Muscle of leg (tissue), 11 donors: ENCODE measurements around the gene PSKH1. TPM values are rescaled to one million over a fixed set of nuclear protein-coding genes. Genes with fewer than 3 reads are reported as not detected.

Experiments
- DNase-seq: peaks from one replicate; pipeline ENCODE4 v3.0.0; 2013
- H3K27ac ChIP-seq: one replicate; pipeline ENCODE4 v1.5.1; 2013; ENCODE audit warnings: mild to moderate bottlenecking, low read length, control low read depth
- H3K27me3 ChIP-seq: one replicate; pipeline ENCODE4 v1.6.1; 2013; ENCODE audit warnings: low read length; ENCODE audit not compliant: control insufficient read depth, insufficient read depth
- H3K36me3 ChIP-seq: one replicate; pipeline ENCODE4 v1.6.1; 2013; ENCODE audit warnings: low read length; ENCODE audit not compliant: control insufficient read depth, insufficient read depth
- H3K4me1 ChIP-seq: one replicate; pipeline ENCODE4 v1.6.1; 2013; ENCODE audit warnings: low read length; ENCODE audit not compliant: control insufficient read depth, insufficient read depth
- H3K4me3 ChIP-seq: one replicate; pipeline ENCODE4 v1.5.1; 2013; ENCODE audit warnings: low read length, control low read depth
- H3K9me3 ChIP-seq: replicated peaks from 2 replicates; pipeline ENCODE4 v1.6.1; 2013; ENCODE audit warnings: low read depth, low read length; ENCODE audit not compliant: control insufficient read depth
- WGBS: methylation state at CpG from one replicate; pipeline ENCODE4 v1.1.5; 2013; ENCODE audit warnings: missing lambda C conversion rate; ENCODE audit not compliant: insufficient coverage; 5-methylcytosine and 5-hydroxymethylcytosine counted together
- polyA plus RNA-seq, 8 donors: library from polyadenylated mRNA; unstranded; fragments of 120-200 nt; gene quantifications; one replicate each; pipeline versions ENCODE4 v1.2.1 to v1.2.3, GENCODE V29; 2013; ENCODE audit warnings: inconsistent platforms in 1 of 8, low replicate concordance in 1 of 8; ENCODE audit not compliant: insufficient read length in 8 of 8, insufficient read depth in 1 of 8
- total RNA-seq: library from RNA; stranded (reverse); fragments of 120-200 nt; gene quantifications from one replicate; pipeline ENCODE4 v1.2.4, GENCODE V29; 2013

Gene PSKH1
- total and polyA plus RNA-seq, 9 donors: 8.6 to 26.1 (median 23.9) TPM

DNA sequence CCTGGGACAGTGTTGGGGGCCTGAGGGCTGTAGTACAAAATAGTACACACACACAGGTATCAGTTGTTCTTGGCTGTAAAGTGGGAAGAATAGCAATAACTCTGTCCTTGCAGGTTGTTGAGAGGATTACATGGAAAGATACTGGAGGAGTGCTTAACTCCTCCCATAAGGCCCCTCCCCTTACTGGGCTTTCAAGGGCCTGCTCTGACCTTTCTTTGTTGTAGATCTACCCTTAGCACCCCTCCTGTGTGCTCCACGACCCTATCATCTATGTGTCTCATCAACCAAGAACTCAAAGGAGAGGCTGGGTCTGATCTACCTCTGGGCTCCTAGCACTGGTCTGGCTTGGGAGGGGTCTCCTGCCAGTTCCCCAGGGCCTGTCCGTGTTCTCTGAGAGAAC is 28.5 kb upstream of the PSKH1 start:
- peaks cover 40% of the 10 kb centered on the region for H3K4me1 ChIP-seq
- H3K27me3 ChIP-seq: no peaks in the 10 kb centered on the region
- H3K27ac ChIP-seq: no peak overlapping the region
- peaks cover 54% of the 10 kb centered on the region for H3K36me3 ChIP-seq
- WGBS: 71% methylated on average over 2 of the region's 2 CpGs
- no peak overlapping the region for H3K4me3 ChIP-seq
- H3K9me3 ChIP-seq: no peaks in the 10 kb centered on the region
- no peak for DNase-seq

DNA sequence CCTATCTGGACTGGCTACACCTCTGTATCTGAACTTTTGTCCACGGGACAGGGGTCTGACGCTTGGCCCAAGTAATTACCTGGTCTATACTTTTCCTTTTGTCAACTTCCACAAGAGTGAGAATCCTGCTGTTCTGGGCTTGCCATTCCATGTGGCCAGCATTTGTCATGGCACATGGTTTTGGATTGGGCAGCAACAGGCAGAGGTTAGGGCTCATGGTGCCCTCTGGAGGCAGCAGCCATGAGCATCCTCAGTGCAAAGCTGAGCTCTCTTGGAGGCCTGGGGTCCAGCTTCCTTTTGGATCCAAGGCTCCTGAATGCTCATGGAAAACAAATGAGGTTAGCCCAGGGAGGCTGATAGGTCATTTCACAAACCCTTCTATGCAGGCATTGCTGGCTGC is 27.7 kb upstream of the PSKH1 start:
- Histone ChIP-seq H3K4me1 (peaks cover 39% of the 10 kb centered on the region), H3K36me3 (peaks cover 59% of the 10 kb centered on the region), H3K27me3 (no peaks in the 10 kb centered on the region), H3K4me3 (no peak overlapping the region), H3K27ac (no peak overlapping the region), H3K9me3 (no peaks in the 10 kb centered on the region)
- no CpG with 5 or more reads among the region's 2 CpGs for whole genome bisulfite sequencing
- DNase-seq: no peak

DNA sequence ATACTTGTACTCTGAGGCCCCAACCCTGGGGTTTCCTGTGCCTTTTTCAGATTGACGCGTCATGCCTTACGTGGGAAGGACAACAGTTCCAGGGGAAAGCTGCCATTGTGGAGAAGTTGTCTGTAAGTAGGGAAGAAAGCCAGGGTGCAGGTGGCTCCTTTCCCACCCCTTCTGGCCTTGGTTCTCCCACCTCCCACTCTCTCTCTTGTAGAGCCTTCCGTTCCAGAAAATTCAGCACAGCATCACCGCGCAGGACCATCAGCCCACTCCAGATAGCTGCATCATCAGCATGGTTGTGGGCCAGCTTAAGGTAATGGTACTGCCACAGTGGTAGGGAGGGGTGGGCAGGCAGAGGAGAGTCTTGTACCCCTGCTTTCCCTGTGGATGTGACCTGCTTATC is 24.8 kb upstream of the PSKH1 start:
- WGBS: 90% methylated on average over 2 of the region's 6 CpGs

DNA sequence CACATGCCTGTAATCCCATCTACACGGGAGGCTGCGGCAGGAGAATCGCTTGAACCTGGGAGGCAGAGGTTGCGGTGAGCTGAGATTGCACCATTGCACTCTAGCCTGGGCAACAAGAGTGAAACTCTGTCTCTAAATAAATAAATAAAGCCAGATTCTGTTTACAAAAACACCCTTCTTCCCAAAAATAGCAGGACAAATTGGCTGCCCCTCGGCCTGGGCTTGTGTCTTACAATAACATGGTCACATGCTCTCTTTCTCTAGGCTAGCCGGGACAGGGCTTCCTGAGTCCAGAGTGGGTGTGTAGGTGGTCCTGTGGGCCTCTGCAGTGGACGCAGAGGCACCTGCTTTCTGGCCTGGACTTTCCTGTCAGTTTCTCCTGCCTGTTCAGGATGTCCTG is 23.4 kb upstream of the PSKH1 start:
- no peak for DNase-seq
- 94% methylated on average over 6 of the region's 7 CpGs for WGBS
- Histone ChIP-seq H3K9me3 (no peaks in the 10 kb centered on the region), H3K27ac (no peak overlapping the region), H3K27me3 (no peaks in the 10 kb centered on the region), H3K4me3 (no peak overlapping the region), H3K36me3 (peaks cover 63% of the 10 kb centered on the region), H3K4me1 (peaks cover 17% of the 10 kb centered on the region)

More for the DNA sequence above, 24.8 kb upstream of the PSKH1 start:
- Histone ChIP-seq H3K9me3 (no peaks in the 10 kb centered on the region), H3K36me3 (peaks cover 65% of the 10 kb centered on the region), H3K4me3 (no peak overlapping the region), H3K27ac (no peak overlapping the region), H3K27me3 (no peaks in the 10 kb centered on the region), H3K4me1 (peaks cover 17% of the 10 kb centered on the region)
- DNase-seq: no peak

- 94% methylated on average over 3 of the region's 3 CpGs for WGBS
- no peak overlapping the region for H3K4me3 ChIP-seq
- no peak for DNase-seq
- no peaks in the 10 kb centered on the region for H3K9me3 ChIP-seq
- H3K36me3 ChIP-seq: peaks cover 63% of the 10 kb centered on the region
- H3K27ac ChIP-seq: no peak overlapping the region
- no peaks in the 10 kb centered on the region for H3K27me3 ChIP-seq
- H3K4me1 ChIP-seq: peaks cover 26% of the 10 kb centered on the region
Observed at GRCh38 chr16:67871256-67871655, 21.8 kb upstream of the PSKH1 start.

GRCh38 chr16:67872131-67872630 is 20.9 kb upstream of the PSKH1 start:
- Histone ChIP-seq H3K27me3 (no peaks in the 10 kb centered on the region), H3K4me1 (peaks cover 26% of the 10 kb centered on the region), H3K27ac (peak overlapping the region; percentile 76), H3K9me3 (no peaks in the 10 kb centered on the region), H3K36me3 (peaks cover 66% of the 10 kb centered on the region), H3K4me3 (no peak overlapping the region)
- WGBS: no CpG with 5 or more reads among the region's 2 CpGs
- no peak for DNase-seq

DNA sequence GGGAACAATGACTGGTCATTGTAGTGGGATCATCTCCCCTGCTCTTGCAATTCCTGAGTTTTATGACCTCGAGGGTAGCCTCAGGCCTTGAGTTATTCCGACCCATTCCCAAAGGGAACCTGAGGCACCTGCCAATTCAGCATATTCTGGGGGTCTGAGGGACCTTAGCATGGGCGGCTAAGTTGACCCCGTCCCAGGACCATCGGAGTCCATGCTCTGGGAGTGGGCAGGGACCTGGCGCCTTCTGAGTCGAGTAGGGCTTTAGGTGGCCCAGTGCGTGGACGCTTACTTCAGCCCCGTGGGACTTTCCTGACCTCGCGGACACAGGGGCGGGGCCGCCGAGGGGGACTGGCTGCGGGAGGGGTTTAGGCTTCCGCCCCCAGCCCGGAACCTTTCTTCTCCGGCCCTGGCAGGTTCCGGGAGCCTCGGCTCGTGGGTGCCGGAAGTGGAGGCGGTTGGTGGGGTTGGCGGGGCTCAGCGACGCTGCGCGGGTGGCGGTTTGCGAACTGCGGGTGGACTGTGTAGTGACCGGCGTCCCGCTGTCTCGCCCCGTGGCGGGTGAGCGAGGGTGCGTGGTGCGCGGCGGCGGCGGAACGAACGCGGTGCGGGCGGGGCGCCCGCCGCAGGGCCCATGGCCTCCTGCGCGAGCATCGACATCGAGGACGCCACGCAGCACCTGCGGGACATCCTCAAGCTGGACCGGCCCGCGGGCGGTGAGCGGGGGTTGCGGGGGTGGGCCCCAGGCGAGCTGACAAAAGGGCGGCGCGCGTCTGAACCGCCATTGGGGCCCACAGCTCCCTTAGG is 20.2 kb upstream of the PSKH1 start, which contains the start of gene EDC4:
TSS of gene EDC4 (plus strand) at position 422 of the 804 bp plus-strand sequence. CDS start at position 632, 210 bp downstream.
- under 1% methylated on average over 64 of the region's 72 CpGs for WGBS
- H3K4me3 ChIP-seq: peak within 1 kb of the TSS; percentile 97
- H3K4me1 ChIP-seq: peaks cover 26% of the 10 kb centered on the region
- DNase-seq: peak; percentile 88
- H3K27ac ChIP-seq: peak within 1 kb of the TSS; percentile 76
- H3K36me3 ChIP-seq: peaks cover 66% of the 10 kb centered on the region
- H3K9me3 ChIP-seq: no peaks in the 10 kb centered on the region
- no peaks in the 10 kb centered on the region for H3K27me3 ChIP-seq

DNA sequence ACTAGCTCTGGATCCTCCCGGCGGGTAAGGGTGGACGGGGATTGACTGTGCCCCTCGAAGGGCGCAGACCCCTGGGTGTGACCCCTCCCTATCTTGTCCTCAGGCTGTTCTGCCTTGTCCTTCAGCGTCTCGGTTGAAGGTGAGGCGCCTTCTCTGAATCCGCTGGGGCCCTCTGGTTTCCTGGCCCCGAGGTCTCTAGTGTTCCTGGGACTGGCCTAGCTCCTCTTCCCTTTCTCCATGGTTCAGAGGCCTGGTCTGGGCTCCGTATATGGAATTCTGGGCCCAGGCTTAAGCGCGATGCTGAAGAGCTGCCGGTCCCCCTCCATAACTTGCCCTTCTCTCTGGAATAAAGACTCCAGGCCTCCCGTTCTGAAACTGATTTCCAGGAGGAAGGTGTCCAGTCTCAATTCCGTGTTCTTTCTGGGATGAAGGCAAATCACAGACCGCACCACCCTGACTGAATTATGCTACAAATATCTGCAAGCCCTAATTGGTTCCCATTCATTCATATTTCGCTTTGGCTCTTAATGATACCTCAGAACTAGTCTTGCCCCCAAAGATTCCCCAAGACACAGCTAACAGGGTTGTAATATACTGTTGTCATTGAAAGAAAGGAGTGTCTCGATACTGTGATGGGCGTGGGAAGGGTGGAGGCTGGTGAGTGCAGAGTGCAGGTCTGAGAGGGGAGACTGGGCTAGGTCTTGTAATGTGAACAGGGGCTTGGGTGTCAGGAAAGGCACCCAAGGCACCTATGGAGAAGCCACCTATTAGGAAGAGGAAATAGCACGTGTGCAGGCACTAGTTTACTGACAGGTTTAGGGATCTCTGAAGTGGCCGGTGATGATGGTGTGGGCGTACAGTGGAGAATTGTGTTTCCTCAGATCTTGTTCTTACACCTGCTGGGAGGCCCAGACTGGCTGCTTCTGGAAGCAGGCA is 19.4 kb upstream of the PSKH1 start:
- Histone ChIP-seq H3K9me3 (no peaks in the 10 kb centered on the region), H3K36me3 (peaks cover 66% of the 10 kb centered on the region), H3K27me3 (no peaks in the 10 kb centered on the region), H3K27ac (peak overlapping the region; percentile 76), H3K4me1 (peaks cover 26% of the 10 kb centered on the region), H3K4me3 (peak overlapping the region; percentile 97)
- no peak for DNase-seq
- WGBS: 6% methylated on average over 16 of the region's 23 CpGs

DNA sequence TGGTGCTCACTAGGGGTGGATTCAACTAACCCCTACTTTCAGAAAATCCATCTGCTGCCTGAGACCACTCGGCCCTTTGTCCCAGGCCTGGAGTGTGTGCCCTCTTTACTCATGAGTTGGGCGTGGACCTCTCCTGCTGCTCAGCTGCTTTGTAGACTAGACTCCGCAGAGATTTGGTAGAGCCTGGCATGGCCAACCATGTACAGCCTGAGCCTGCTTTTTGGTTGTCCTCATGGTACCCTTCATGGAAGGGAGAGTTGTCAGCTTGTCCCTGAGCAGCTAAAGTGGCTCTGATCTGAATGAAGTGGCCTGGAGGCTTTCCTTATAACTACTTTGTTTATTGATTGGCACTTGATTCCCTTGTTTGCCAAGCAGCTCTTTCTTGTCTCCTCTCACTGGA is 18.7 kb upstream of the PSKH1 start:
- WGBS: 90% methylated on average over 2 of the region's 3 CpGs
- H3K4me1 ChIP-seq: peaks cover 26% of the 10 kb centered on the region
- no peaks in the 10 kb centered on the region for H3K9me3 ChIP-seq
- peaks cover 67% of the 10 kb centered on the region for H3K36me3 ChIP-seq
- peak overlapping the region; percentile 97 for H3K4me3 ChIP-seq
- no peak for DNase-seq
- peak overlapping the region; percentile 76 for H3K27ac ChIP-seq
- no peaks in the 10 kb centered on the region for H3K27me3 ChIP-seq

DNA sequence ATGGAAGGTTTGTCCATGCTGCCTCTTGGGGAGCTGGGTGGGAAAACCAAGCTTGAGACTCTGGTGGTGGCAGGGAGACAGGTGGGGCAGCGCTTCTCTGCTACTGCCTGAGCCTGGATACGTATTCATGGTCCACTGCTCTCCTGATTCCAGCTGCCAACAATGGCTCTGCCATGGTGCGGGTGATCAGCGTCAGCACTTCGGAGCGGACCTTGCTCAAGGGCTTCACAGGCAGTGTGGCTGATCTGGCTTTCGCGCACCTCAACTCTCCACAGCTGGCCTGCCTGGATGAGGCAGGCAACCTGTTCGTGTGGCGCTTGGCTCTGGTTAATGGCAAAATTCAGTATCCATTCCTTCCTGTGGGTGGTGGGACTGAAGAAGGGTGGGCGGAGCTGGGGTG is 16.0 kb upstream of the PSKH1 start:
- DNase-seq: no peak
- H3K4me3 ChIP-seq: no peak overlapping the region
- WGBS: 98% methylated on average over 8 of the region's 11 CpGs
- H3K36me3 ChIP-seq: peaks cover 73% of the 10 kb centered on the region
- peaks cover 52% of the 10 kb centered on the region for H3K4me1 ChIP-seq
- no peaks in the 10 kb centered on the region for H3K9me3 ChIP-seq
- H3K27me3 ChIP-seq: no peaks in the 10 kb centered on the region
- H3K27ac ChIP-seq: no peak overlapping the region
